ENCODE data around the gene LRRC27. TPM values are rescaled to one million over a fixed set of nuclear protein-coding genes. Genes with fewer than 3 reads are reported as not detected.
A peak's percentile ranks its signal among the peaks of the same experiment; 100 is the strongest.
"Not testable (repeated sequence)": the region's sequence is repeated elsewhere in the genome, so short reads cannot be mapped to it uniquely, and the experiment has no call there.

Gene LRRC27
- total and polyA plus RNA-seq, 8 donors: 11.7 to 35.1 (median 28.3) TPM

GRCh38 chr10:132313865-132314264, 18.1 kb upstream of the LRRC27 start:
- DNase-seq (no peak), ATAC-seq (no peak)
- peaks cover 1 to 2% of the 10 kb centered on the region in 2 donors for H3K4me1 ChIP-seq
- H3K9me3 ChIP-seq: no peaks in the 10 kb centered on the region
- H3K36me3 ChIP-seq: no peaks in the 10 kb centered on the region
- H3K27ac ChIP-seq: no peak overlapping the region
- intact Hi-C loops (cut with DNase I): no loop called here
- no peak overlapping the region for H3K4me3 ChIP-seq
- TF ChIP-seq CTCF (IDR thresholded peaks at IDR 0.05): no peak
- H3K27me3 ChIP-seq: peaks cover 0 to 8% of the 10 kb centered on the region in 2 donors

GRCh38 chr10:132314336-132314735, 17.7 kb upstream of the LRRC27 start:
- H3K9me3 ChIP-seq: no peaks in the 10 kb centered on the region
- peaks cover 0 to 2% of the 10 kb centered on the region in 2 donors for H3K4me1 ChIP-seq
- H3K27ac ChIP-seq: no peak overlapping the region
- DNase-seq: no peak
- no peak overlapping the region for H3K4me3 ChIP-seq
- peaks cover 0 to 3% of the 10 kb centered on the region in 2 donors for H3K27me3 ChIP-seq
- intact Hi-C loops (cut with DNase I): no loop called here
- H3K36me3 ChIP-seq: no peaks in the 10 kb centered on the region
- no peak for TF ChIP-seq CTCF (IDR thresholded peaks at IDR 0.05)
- ATAC-seq: no peak

GRCh38 chr10:132314881-132315280, 17.1 kb upstream of the LRRC27 start:
- H3K4me1 ChIP-seq; H3K27ac ChIP-seq; H3K4me3 ChIP-seq; H3K27me3 ChIP-seq; DNase-seq; intact Hi-C loops (cut with DNase I); H3K36me3 ChIP-seq; H3K9me3 ChIP-seq; ATAC-seq: not testable (repeated sequence)

- intact Hi-C loops (cut with DNase I): no loop called here
- TF ChIP-seq CTCF (IDR thresholded peaks at IDR 0.05): no peak
- no peaks in the 10 kb centered on the region for H3K27me3 ChIP-seq
- no peak overlapping the region for H3K4me3 ChIP-seq
- no peak overlapping the region for H3K27ac ChIP-seq
- H3K36me3 ChIP-seq: no peaks in the 10 kb centered on the region
- no peaks in the 10 kb centered on the region for H3K9me3 ChIP-seq
- no peak for DNase-seq
- no peak for ATAC-seq
- peaks cover 0 to 12% of the 10 kb centered on the region in 2 donors for H3K4me1 ChIP-seq
Observed at GRCh38 chr10:132316133-132316532, 15.9 kb upstream of the LRRC27 start.

- intact Hi-C loops (cut with DNase I); H3K27ac ChIP-seq; H3K4me3 ChIP-seq; H3K9me3 ChIP-seq; H3K27me3 ChIP-seq; H3K36me3 ChIP-seq; ATAC-seq: not testable (repeated sequence)
- H3K4me1 ChIP-seq: peaks cover 0 to 20% of the 10 kb centered on the region in 2 donors
- DNase-seq: peak in 1 of 4 donors; percentile 6
Observed at GRCh38 chr10:132317477-132317876, 14.5 kb upstream of the LRRC27 start.

GRCh38 chr10:132319853-132320653, 11.9 kb upstream of the LRRC27 start:
- ATAC-seq (peak; percentile 87), DNase-seq (peak in 1 of 4 donors; percentile 52)
- Histone ChIP-seq H3K36me3 (peaks cover 0 to 4% of the 10 kb centered on the region in 2 donors), H3K4me1 (peaks cover 0 to 34% of the 10 kb centered on the region in 2 donors), H3K27ac (peak overlapping the region in 1 of 2 donors; percentile 45), H3K9me3 (no peaks in the 10 kb centered on the region), H3K27me3 (no peaks in the 10 kb centered on the region), H3K4me3 (no peak overlapping the region)
- intact Hi-C loops (cut with DNase I): no loop called here
- no peak for TF ChIP-seq CTCF (IDR thresholded peaks at IDR 0.05)

Data from left lung (tissue), 10 donors.